Measurements from ENCODE around the gene TMEM63C. TPM values are rescaled to one million over a fixed set of nuclear protein-coding genes. Genes with fewer than 3 reads are reported as not detected.

TMEM63C gene
- total RNA-seq, 1 donor from 2014 or later, result 0.91 TPM

GRCh38 chr14:77284466-77284865, 102.9 kb downstream of the TMEM63C start:
- H3K27ac Mint-ChIP-seq (ENCODE audit: unreplicated experiment), result no peak overlapping the region

GRCh38 chr14:77286576-77286975, 105.0 kb downstream of the TMEM63C start:
- no peak for DNase-seq (ENCODE audit: low read depth, low spot score)
- peaks cover 17% of the 10 kb centered on the region for H3K4me1 Mint-ChIP-seq
- TF ChIP-seq, protein P1, sequence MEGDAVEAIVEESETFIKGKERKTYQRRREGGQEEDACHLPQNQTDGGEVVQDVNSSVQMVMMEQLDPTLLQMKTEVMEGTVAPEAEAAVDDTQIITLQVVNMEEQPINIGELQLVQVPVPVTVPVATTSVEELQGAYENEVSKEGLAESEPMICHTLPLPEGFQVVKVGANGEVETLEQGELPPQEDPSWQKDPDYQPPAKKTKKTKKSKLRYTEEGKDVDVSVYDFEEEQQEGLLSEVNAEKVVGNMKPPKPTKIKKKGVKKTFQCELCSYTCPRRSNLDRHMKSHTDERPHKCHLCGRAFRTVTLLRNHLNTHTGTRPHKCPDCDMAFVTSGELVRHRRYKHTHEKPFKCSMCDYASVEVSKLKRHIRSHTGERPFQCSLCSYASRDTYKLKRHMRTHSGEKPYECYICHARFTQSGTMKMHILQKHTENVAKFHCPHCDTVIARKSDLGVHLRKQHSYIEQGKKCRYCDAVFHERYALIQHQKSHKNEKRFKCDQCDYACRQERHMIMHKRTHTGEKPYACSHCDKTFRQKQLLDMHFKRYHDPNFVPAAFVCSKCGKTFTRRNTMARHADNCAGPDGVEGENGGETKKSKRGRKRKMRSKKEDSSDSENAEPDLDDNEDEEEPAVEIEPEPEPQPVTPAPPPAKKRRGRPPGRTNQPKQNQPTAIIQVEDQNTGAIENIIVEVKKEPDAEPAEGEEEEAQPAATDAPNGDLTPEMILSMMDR (conservative IDR thresholded peaks at IDR 0.05), result no peak
- H3K4me3 Mint-ChIP-seq, result no peak overlapping the region
- no peaks in the 10 kb centered on the region for H3K9me3 Mint-ChIP-seq
- H3K27me3 Mint-ChIP-seq (ENCODE audit: low read depth), result no peaks in the 10 kb centered on the region
- peaks cover 28% of the 10 kb centered on the region for H3K36me3 Mint-ChIP-seq (ENCODE audit: low read depth)
- H3K27ac Mint-ChIP-seq (ENCODE audit: unreplicated experiment), result no peak overlapping the region

More at GRCh38 chr14:77284466-77284865, 102.9 kb downstream of the TMEM63C start:
- no peak overlapping the region for H3K4me3 Mint-ChIP-seq
- TF ChIP-seq, protein P1 (conservative IDR thresholded peaks at IDR 0.05), result no peak
- H3K4me1 Mint-ChIP-seq, result peaks cover 23% of the 10 kb centered on the region
- peaks cover 30% of the 10 kb centered on the region for H3K36me3 Mint-ChIP-seq (ENCODE audit: low read depth)
- H3K27me3 Mint-ChIP-seq (ENCODE audit: low read depth), result no peaks in the 10 kb centered on the region
- DNase-seq (ENCODE audit: low read depth, low spot score), result no peak
- H3K9me3 Mint-ChIP-seq, result no peaks in the 10 kb centered on the region

GRCh38 chr14:77290705-77291104, 109.1 kb downstream of the TMEM63C start:
- no peak overlapping the region for H3K4me3 Mint-ChIP-seq

GRCh38 chr14:77296155-77296554, 114.6 kb downstream of the TMEM63C start:
- no peaks in the 10 kb centered on the region for H3K27me3 Mint-ChIP-seq (ENCODE audit: low read depth)
- H3K27ac Mint-ChIP-seq (ENCODE audit: unreplicated experiment), result no peak overlapping the region
- no peak for DNase-seq (ENCODE audit: low read depth, low spot score)

More at GRCh38 chr14:77290705-77291104, 109.1 kb downstream of the TMEM63C start:
- TF ChIP-seq, protein P1 (conservative IDR thresholded peaks at IDR 0.05), result peak; percentile 31
- no peak overlapping the region for H3K27ac Mint-ChIP-seq (ENCODE audit: unreplicated experiment)
- DNase-seq (ENCODE audit: low read depth, low spot score), result no peak
- H3K27me3 Mint-ChIP-seq (ENCODE audit: low read depth), result no peaks in the 10 kb centered on the region
- H3K4me1 Mint-ChIP-seq, result no peaks in the 10 kb centered on the region
- peaks cover 13% of the 10 kb centered on the region for H3K36me3 Mint-ChIP-seq (ENCODE audit: low read depth)
- no peaks in the 10 kb centered on the region for H3K9me3 Mint-ChIP-seq

DNA sequence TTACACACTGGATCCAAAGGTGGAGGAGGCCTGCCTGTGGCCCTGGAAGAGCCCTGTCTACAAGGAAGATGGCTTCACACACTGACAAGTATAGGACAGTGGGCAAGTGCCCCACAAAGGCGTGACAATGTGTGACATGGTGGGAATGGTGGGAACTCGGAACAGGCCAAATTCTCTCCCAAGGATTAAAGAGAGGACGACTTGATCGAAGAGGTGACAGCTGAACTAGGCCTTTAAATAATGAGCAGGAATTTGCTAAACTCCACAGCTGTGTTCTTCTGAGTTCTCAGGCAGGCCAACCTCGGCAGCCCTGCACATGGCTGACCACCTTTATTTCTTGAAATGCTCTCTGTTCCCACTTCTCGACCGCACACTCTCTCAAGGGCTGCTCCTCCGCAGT, 115.3 kb downstream of the TMEM63C start:
- H3K27ac Mint-ChIP-seq (ENCODE audit: unreplicated experiment), result peak overlapping the region; percentile 40
- no peaks in the 10 kb centered on the region for H3K9me3 Mint-ChIP-seq
- H3K4me3 Mint-ChIP-seq, result no peak overlapping the region

More at GRCh38 chr14:77296155-77296554, 114.6 kb downstream of the TMEM63C start:
- peaks cover 15% of the 10 kb centered on the region for H3K36me3 Mint-ChIP-seq (ENCODE audit: low read depth)
- H3K9me3 Mint-ChIP-seq, result no peaks in the 10 kb centered on the region
- peaks cover 10% of the 10 kb centered on the region for H3K4me1 Mint-ChIP-seq
- no peak overlapping the region for H3K4me3 Mint-ChIP-seq
- TF ChIP-seq, protein P1 (conservative IDR thresholded peaks at IDR 0.05), result no peak

More for the DNA sequence above, 115.3 kb downstream of the TMEM63C start:
- DNase-seq (ENCODE audit: low read depth, low spot score), result no peak
- Mint-ChIP-seq H3K4me1 (peaks cover 15% of the 10 kb centered on the region), H3K27me3 (ENCODE audit: low read depth) (no peaks in the 10 kb centered on the region), H3K36me3 (ENCODE audit: low read depth) (peaks cover 15% of the 10 kb centered on the region)
- TF ChIP-seq, protein P1 (conservative IDR thresholded peaks at IDR 0.05), result no peak
